Naive thymus-derived CD4-positive, alpha-beta T cell (primary cell): ENCODE results near the gene GLT1D1. TPM values are rescaled to one million over a fixed set of nuclear protein-coding genes. Genes with fewer than 3 reads are reported as not detected.
"Not testable (repeated sequence)": the region's sequence is repeated elsewhere in the genome, so short reads cannot be mapped to it uniquely, and the experiment has no call there.

Experiments used
- ATAC-seq: fragments of 150-1000 bp; cut with Tn5 transposase; 2 replicates; pipeline ENCODE4 v1.10.0; 2021; ENCODE audit warnings: mild to moderate bottlenecking, moderate library complexity
- CTCF ChIA-PET: fragments of 350-600 bp; sonication (Branson Sonifier 250); formaldehyde crosslinking; loops from one replicate; lab custom pipeline; 2021; ENCODE audit warnings: antibody characterized with exemption; lab: Charles Lee
- POLR2A ChIA-PET: fragments of 350-600 bp; sonication (Branson Sonifier 250); formaldehyde crosslinking; loops from one replicate; lab custom pipeline; 2021; ENCODE audit warnings: antibody characterized with exemption, inconsistent platforms; lab: Charles Lee
- DNase-seq, 9 donors: peaks; one replicate each; pipeline versions ENCODE4 v3.0.0 to v3.0.0-alpha.2; 2020 to 2022; ENCODE audit warnings: mixed read lengths in 1 of 9
- H3K27ac ChIP-seq: one replicate; pipeline ENCODE4 v1.7.0; 2013; ENCODE audit warnings: mild to moderate bottlenecking, low read depth, low read length, moderate library complexity
- H3K27me3 ChIP-seq, 2 donors: one replicate each; pipeline ENCODE4 v1.7.0; 2013; ENCODE audit warnings: low read length in 2 of 2, mild to moderate bottlenecking in 2 of 2, moderate library complexity in 2 of 2; ENCODE audit not compliant: control insufficient read depth in 2 of 2, insufficient read depth in 2 of 2
- H3K36me3 ChIP-seq, 3 experiments: 1 replicate in 2 of 3; 2 replicates in 1 of 3; pipeline ENCODE4 v1.7.0; 2013; ENCODE audit warnings: low read length in 3 of 3, mild to moderate bottlenecking in 3 of 3, moderate library complexity in 1 of 3; ENCODE audit not compliant: insufficient read depth in 3 of 3, control insufficient read depth in 2 of 3
- H3K4me1 ChIP-seq, 2 donors: one replicate each; pipeline ENCODE4 v1.7.0; 2013; ENCODE audit warnings: low read length in 2 of 2, mild to moderate bottlenecking in 2 of 2, moderate library complexity in 1 of 2; ENCODE audit not compliant: control insufficient read depth in 2 of 2, insufficient read depth in 2 of 2
- H3K4me3 ChIP-seq: 2 replicates; pipeline ENCODE4 v1.7.0; 2013; ENCODE audit warnings: mild to moderate bottlenecking, low read length
- H3K9me3 ChIP-seq, 3 experiments: 1 replicate in 2 of 3; 2 replicates in 1 of 3; pipeline ENCODE4 v1.7.0; 2013; ENCODE audit warnings: low read length in 3 of 3; ENCODE audit not compliant: control insufficient read depth in 2 of 3
- H3K27ac Mint-ChIP-seq, 9 donors: one replicate each; pipeline ENCODE4 v1.8.0; 2020 to 2022; ENCODE audit warnings: mixed read lengths in 9 of 9, mild to moderate bottlenecking in 8 of 9, moderate library complexity in 5 of 9, inconsistent platforms in 2 of 9
- H3K27me3 Mint-ChIP-seq, 5 donors: one replicate each; pipeline ENCODE4 v1.8.0; 2021 to 2022; ENCODE audit warnings: mixed read lengths in 5 of 5, mild to moderate bottlenecking in 1 of 5
- H3K36me3 Mint-ChIP-seq, 5 donors: one replicate each; pipeline ENCODE4 v1.8.0; 2020 to 2022; ENCODE audit warnings: mixed read lengths in 5 of 5, mild to moderate bottlenecking in 3 of 5, inconsistent platforms in 1 of 5
- H3K4me1 Mint-ChIP-seq, 7 donors: one replicate each; pipeline ENCODE4 v1.8.0; 2020 to 2022; ENCODE audit warnings: mixed read lengths in 7 of 7, mild to moderate bottlenecking in 3 of 7, inconsistent platforms in 1 of 7
- H3K4me3 Mint-ChIP-seq, 10 donors: one replicate each; pipeline ENCODE4 v1.8.0; 2020 to 2022; ENCODE audit warnings: mild to moderate bottlenecking in 10 of 10, mixed read lengths in 10 of 10, moderate library complexity in 6 of 10, inconsistent platforms in 2 of 10
- H3K9me3 Mint-ChIP-seq, 11 donors: one replicate each; pipeline ENCODE4 v1.8.0; 2020 to 2022; ENCODE audit warnings: mixed read lengths in 11 of 11, mild to moderate bottlenecking in 4 of 11, inconsistent platforms in 1 of 11, moderate library complexity in 1 of 11
- intact Hi-C, 2 donors: fragments of 100-400 bp; cut with micrococcal nuclease; formaldehyde crosslinking; loops; one replicate each; pipeline ENCODE4 v1.15.1; 2023
- polyA plus RNA-seq, 2 donors: library from polyadenylated mRNA; unstranded; fragments of 300-500 nt; fragmentation: Illumina TruSeq; gene quantifications; one replicate each; pipeline ENCODE4 v1.2.3, GENCODE V29; 2021
- total RNA-seq, 6 experiments: library from RNA in 5 of 6; stranded (reverse) in 5 of 6; gene quantifications; 1 replicate in 5 of 6; 2 replicates in 1 of 6; pipeline ENCODE4 v1.2.3 and lab custom pipeline; 2021 to 2026

GLT1D1 gene
- 10 to 100 TPM in 1 of 5 experiments, 1 to 10 TPM in 1, under 1 TPM in 2, not detected in 1; 0.11 to 16.9 (median 1.1) TPM for total RNA-seq
- not detected for polyA plus RNA-seq
- not detected for total RNA-seq (lab: John Stamatoyannopoulos, UW)

GRCh38 chr12:128852885-128853599, at the start of gene GLT1D1:
GLT1D1 (plus strand) TSS chr12:128853478; CDS start chr12:128853582, 104 bp downstream.
- ATAC-seq: no peak
- no peak within 1 kb of the TSS for H3K27ac ChIP-seq
- no peak for DNase-seq

GRCh38 chr12:128803788-128804187, 49.5 kb upstream of the GLT1D1 start:
- Histone ChIP-seq H3K27ac (no peak overlapping the region), H3K36me3 (peaks cover 0 to 49% (median 20%) of the 10 kb centered on the region in 3 experiments), H3K4me3 (no peak overlapping the region), H3K4me1 (peaks cover 0 to 2% of the 10 kb centered on the region in 2 donors), H3K27me3 (no peaks in the 10 kb centered on the region), H3K9me3 (no peaks in the 10 kb centered on the region)
- intact Hi-C loops: no loop called here
- no peak overlapping the region for H3K4me3 Mint-ChIP-seq
- peaks cover 10 to 84% (median 55%) of the 10 kb centered on the region in 5 donors for H3K36me3 Mint-ChIP-seq
- ATAC-seq (no peak), DNase-seq (no peak)
- no peak overlapping the region for H3K27ac Mint-ChIP-seq
- ChIA-PET CTCF (no interaction called here), POLR2A (no interaction called here)
- H3K27me3 Mint-ChIP-seq: no peaks in the 10 kb centered on the region
- peaks cover 0 to 3% (median 0%) of the 10 kb centered on the region in 11 donors for H3K9me3 Mint-ChIP-seq
- H3K4me1 Mint-ChIP-seq: peaks cover 0 to 17% (median 3%) of the 10 kb centered on the region in 7 donors

More at GRCh38 chr12:128852885-128853599, at the start of gene GLT1D1:
- ChIA-PET CTCF (no interaction called here), POLR2A (no interaction called here)
- H3K27ac Mint-ChIP-seq: no peak within 1 kb of the TSS
- Histone ChIP-seq H3K9me3 (no peaks in the 10 kb centered on the region), H3K36me3 (no peaks in the 10 kb centered on the region), H3K4me1 (no peaks in the 10 kb centered on the region), H3K4me3 (no peak within 1 kb of the TSS), H3K27me3 (no peaks in the 10 kb centered on the region)
- H3K4me1 Mint-ChIP-seq: peaks cover 0 to 8% (median 4%) of the 10 kb centered on the region in 7 donors
- peak within 1 kb of the TSS in 3 of 10 donors; percentile 41 to 70 (median 59) for H3K4me3 Mint-ChIP-seq
- peaks cover 0 to 4% (median 0%) of the 10 kb centered on the region in 5 donors for H3K36me3 Mint-ChIP-seq
- peaks cover 0 to 6% (median 2%) of the 10 kb centered on the region in 11 donors for H3K9me3 Mint-ChIP-seq
- intact Hi-C loops: no loop called here
- peaks cover 25 to 46% (median 33%) of the 10 kb centered on the region in 5 donors for H3K27me3 Mint-ChIP-seq

- no peak overlapping the region for H3K27ac Mint-ChIP-seq
- ATAC-seq (no peak), DNase-seq (no peak)
- H3K4me3 Mint-ChIP-seq: no peak overlapping the region
- no peaks in the 10 kb centered on the region for H3K9me3 ChIP-seq
- no peak overlapping the region for H3K27ac ChIP-seq
- H3K36me3 Mint-ChIP-seq: peaks cover 10 to 76% (median 51%) of the 10 kb centered on the region in 5 donors
- H3K36me3 ChIP-seq: peaks cover 0 to 41% (median 16%) of the 10 kb centered on the region in 3 experiments
- peaks cover 0 to 23% (median 6%) of the 10 kb centered on the region in 7 donors for H3K4me1 Mint-ChIP-seq
- ChIA-PET CTCF (interaction anchor here (0.7 kb wide), 1 partner anchor 162 kb away, joined by 3 read pairs; no protein-coding TSS in a partner anchor), POLR2A (no interaction called here)
- H3K4me3 ChIP-seq: no peak overlapping the region
- intact Hi-C loops: no loop called here
- peaks cover 0 to 2% of the 10 kb centered on the region in 2 donors for H3K4me1 ChIP-seq
- peaks cover 0 to 3% (median 0%) of the 10 kb centered on the region in 11 donors for H3K9me3 Mint-ChIP-seq
- no peaks in the 10 kb centered on the region for H3K27me3 ChIP-seq
- H3K27me3 Mint-ChIP-seq: no peaks in the 10 kb centered on the region
Measured at GRCh38 chr12:128804762-128805161, 48.5 kb upstream of the GLT1D1 start.

- POLR2A ChIA-PET, H3K4me1 ChIP-seq, H3K27ac ChIP-seq, DNase-seq, H3K9me3 Mint-ChIP-seq, H3K27ac Mint-ChIP-seq, CTCF ChIA-PET, H3K27me3 ChIP-seq, H3K4me3 ChIP-seq, H3K27me3 Mint-ChIP-seq, intact Hi-C loops, ATAC-seq, H3K9me3 ChIP-seq, H3K4me3 Mint-ChIP-seq: not testable (repeated sequence)
- Mint-ChIP-seq H3K4me1 (peaks cover 0 to 29% (median 11%) of the 10 kb centered on the region in 7 donors), H3K36me3 (peaks cover 6 to 70% (median 47%) of the 10 kb centered on the region in 5 donors)
- H3K36me3 ChIP-seq: peaks cover 0 to 41% (median 13%) of the 10 kb centered on the region in 3 experiments
Measured at GRCh38 chr12:128805406-128805805, 47.9 kb upstream of the GLT1D1 start.

GRCh38 chr12:128806573-128806972, 46.7 kb upstream of the GLT1D1 start:
- H3K4me1 ChIP-seq: peaks cover 0 to 12% of the 10 kb centered on the region in 2 donors
- no peak for ATAC-seq
- H3K9me3 ChIP-seq: no peaks in the 10 kb centered on the region
- Mint-ChIP-seq H3K4me3 (no peak overlapping the region), H3K27ac (no peak overlapping the region), H3K4me1 (peaks cover 8 to 37% (median 22%) of the 10 kb centered on the region in 7 donors), H3K36me3 (peaks cover 3 to 59% (median 40%) of the 10 kb centered on the region in 5 donors), H3K27me3 (no peaks in the 10 kb centered on the region), H3K9me3 (peaks cover 0 to 3% (median 0%) of the 10 kb centered on the region in 11 donors)
- DNase-seq: no peak
- CTCF ChIA-PET: no interaction called here
- no peak overlapping the region for H3K4me3 ChIP-seq
- H3K27ac ChIP-seq: no peak overlapping the region
- POLR2A ChIA-PET: no interaction called here
- H3K27me3 ChIP-seq: no peaks in the 10 kb centered on the region
- H3K36me3 ChIP-seq: peaks cover 0 to 32% (median 8%) of the 10 kb centered on the region in 3 experiments
- intact Hi-C loops: no loop called here

- ChIA-PET CTCF (no interaction called here), POLR2A (no interaction called here)
- Mint-ChIP-seq H3K36me3 (peaks cover 3 to 58% (median 44%) of the 10 kb centered on the region in 5 donors), H3K4me1 (peaks cover 12 to 38% (median 27%) of the 10 kb centered on the region in 7 donors), H3K27me3 (no peaks in the 10 kb centered on the region), H3K4me3 (no peak overlapping the region), H3K9me3 (peaks cover 0 to 3% (median 0%) of the 10 kb centered on the region in 11 donors), H3K27ac (no peak overlapping the region)
- H3K9me3 ChIP-seq: no peaks in the 10 kb centered on the region
- no peak overlapping the region for H3K4me3 ChIP-seq
- H3K36me3 ChIP-seq: peaks cover 0 to 32% (median 8%) of the 10 kb centered on the region in 3 experiments
- peaks cover 0 to 17% of the 10 kb centered on the region in 2 donors for H3K4me1 ChIP-seq
- no peak for DNase-seq
- no peak overlapping the region for H3K27ac ChIP-seq
- ATAC-seq: peak; percentile 65
- intact Hi-C loops: no loop called here
- H3K27me3 ChIP-seq: no peaks in the 10 kb centered on the region
Measured at GRCh38 chr12:128807161-128807724, 46.0 kb upstream of the GLT1D1 start.
